K562 (cell line): ENCODE measurements around the gene MBOAT7. TPM values are rescaled to one million over a fixed set of nuclear protein-coding genes. Genes with fewer than 3 reads are reported as not detected.
"Not testable (repeated sequence)": the region's sequence is repeated elsewhere in the genome, so short reads cannot be mapped to it uniquely, and the experiment has no call there.

ENCODE experiments used
- ATAC-seq: fragments of 200-7000 bp; cut with Tn5 transposase; 3 replicates; pipeline ENCODE4 v1.9.1; 2020; ENCODE audit warnings: moderate library complexity
- BruUV-seq: library from RNA; stranded (reverse); fragments of 400-500 nt; replicated peaks from 2 replicates; lab custom pipeline; 2021; lab: Mats Ljungman, UMichigan
- CTCF ChIA-PET: fragments of 300-600 bp; formaldehyde crosslinking; extraction: SDS; loops from one replicate; lab custom pipeline; 2021; ENCODE audit warnings: low intra/inter-chr PET ratio; lab: Yijun Ruan, JAX
- POLR2A ChIA-PET: fragments of 300-600, 350-650 bp; sonication (Branson Sonifier 250); formaldehyde crosslinking; extraction: SDS; loops from one replicate; lab custom pipeline; 2021; ENCODE audit warnings: antibody characterized with exemption, inconsistent platforms; lab: Yijun Ruan, JAX
- DNase-seq, 4 experiments: peaks; one replicate each; pipeline versions ENCODE4 v3.0.0 to v3.0.0-alpha.2; 2011 to 2018; ENCODE audit warnings: low spot score in 3 of 4, mixed read lengths in 3 of 4; ENCODE audit errors: extremely low read depth in 1 of 4
- FAIRE-seq: peaks from 2 replicates; lab custom pipeline; 2011; peaks lifted over from hg19 to GRCh38; lab: Jason Lieb, UNC
- H2AFZ ChIP-seq: 2 replicates; pipeline ENCODE4 v1.6.0; 2011; ENCODE audit warnings: low read depth, low read length, control low read depth, inconsistent platforms
- H3K27ac ChIP-seq: fragments of 200-600 bp; 3 replicates; pipeline ENCODE4 v1.8.0; 2011; ENCODE audit warnings: low read depth, mild to moderate bottlenecking, control low read depth, inconsistent platforms, low read length, moderate library complexity, mixed read lengths; ENCODE audit errors: extremely low read depth
- H3K27me3 ChIP-seq, 2 experiments: fragments of 300-600 bp in 1 of 2; 2 replicates in 1 of 2; 3 replicates in 1 of 2; pipeline versions ENCODE4 v1.6.0 to v1.8.0; 2011; ENCODE audit warnings: inconsistent platforms in 2 of 2, low read length in 2 of 2, mild to moderate bottlenecking in 1 of 2, mixed read lengths in 1 of 2, moderate library complexity in 1 of 2; ENCODE audit not compliant: control insufficient read depth in 2 of 2, insufficient read depth in 2 of 2
- H3K36me3 ChIP-seq: fragments of 300-600 bp; 3 replicates; pipeline ENCODE4 v1.8.0; 2011; ENCODE audit warnings: mild to moderate bottlenecking, low read length, inconsistent platforms; ENCODE audit not compliant: control insufficient read depth, insufficient read depth
- H3K4me1 ChIP-seq, 2 experiments: fragments of 200-600 bp in 1 of 2; replicated peaks in 1 of 2; 2 replicates in 1 of 2; 3 replicates in 1 of 2; pipeline versions ENCODE4 v1.5.1 to v1.8.0; 2011; ENCODE audit warnings: inconsistent platforms in 2 of 2, low read length in 2 of 2, mild to moderate bottlenecking in 1 of 2, mixed read lengths in 1 of 2, moderate library complexity in 1 of 2; ENCODE audit not compliant: control insufficient read depth in 2 of 2, insufficient read depth in 2 of 2
- H3K4me2 ChIP-seq: 2 replicates; pipeline ENCODE4 v1.6.1; 2011; ENCODE audit warnings: low read length, control low read depth, inconsistent platforms, mixed read lengths; ENCODE audit not compliant: insufficient read depth
- H3K4me3 ChIP-seq: fragments of 200-600 bp; sonication (generic), shearing (Covaris generic); 2 replicates; pipeline ENCODE4 v1.5.1; 2016; ENCODE audit warnings: control low read depth, inconsistent platforms
- H3K79me2 ChIP-seq: fragments of 200-600 bp; 3 replicates; pipeline ENCODE4 v1.8.0; 2011; ENCODE audit warnings: low read length, inconsistent platforms; ENCODE audit not compliant: control insufficient read depth, insufficient read depth
- H3K9ac ChIP-seq, 2 experiments: 2 replicates each; pipeline versions ENCODE4 v1.6.0 to v1.6.1; 2011; ENCODE audit warnings: low read depth in 2 of 2, low read length in 2 of 2, control low read depth in 1 of 2, inconsistent platforms in 1 of 2, mild to moderate bottlenecking in 1 of 2, mixed read lengths in 1 of 2; ENCODE audit not compliant: insufficient read depth in 1 of 2
- H3K9me1 ChIP-seq: one replicate; pipeline ENCODE4 v1.6.0; 2011; ENCODE audit warnings: inconsistent platforms, mild to moderate bottlenecking, low read length, moderate library complexity; ENCODE audit not compliant: control insufficient read depth, insufficient read depth
- H3K9me3 ChIP-seq: replicated peaks from 2 replicates; pipeline ENCODE4 v1.5.1; 2011; ENCODE audit warnings: low read depth, low read length, inconsistent platforms; ENCODE audit not compliant: control insufficient read depth, insufficient read depth
- H4K20me1 ChIP-seq: replicated peaks from 2 replicates; pipeline ENCODE4 v1.6.1; 2011; ENCODE audit warnings: low read length, inconsistent platforms, mixed read lengths; ENCODE audit not compliant: control insufficient read depth, insufficient read depth
- SMARCA4 ChIP-seq: fragments of 450-650 bp; IDR thresholded peaks from 2 replicates; pipeline ENCODE4 v1.6.1; 2016
- STAT5A ChIP-seq: IDR thresholded peaks from 2 replicates; pipeline ENCODE4 v1.6.1; 2012; ENCODE audit warnings: low read length, inconsistent platforms, borderline replicate concordance
- ZNF347 ChIP-seq: fragments of 450-650 bp; formaldehyde crosslinking; IDR thresholded peaks from 2 replicates; pipeline ENCODE4 v1.4.0; 2020; ENCODE audit warnings: low read depth, mild to moderate bottlenecking, moderate library complexity
- WGBS: fragments of 100-300 bp; shearing (Covaris generic); methylation state at CpG from one replicate; pipeline ENCODE4 v1.1.6; 2016; ENCODE audit warnings: low coverage, mixed read lengths; ENCODE audit not compliant: insufficient coverage; ENCODE audit errors: missing lambda C conversion rate; 5-methylcytosine and 5-hydroxymethylcytosine counted together
- in situ Hi-C: fragments of 300-500 bp; cut with MboI; formaldehyde crosslinking; loops from 4 replicates; pipeline ENCODE4 v1.15.0; 2018; ENCODE audit warnings: inconsistent platforms, mixed read lengths
- intact Hi-C: fragments of 100-400 bp; cut with micrococcal nuclease; formaldehyde crosslinking; loops from 2 replicates; pipeline ENCODE4 v1.14.2; 2022
- polyA plus RNA-seq, 8 experiments: library from polyadenylated mRNA; depleted of rRNA in 4 of 8; stranded (reverse) in 5 of 8; unstranded in 3 of 8; fragments of >200 nt; fragmentation: Nextera tagmentation in 2 of 8; fragmentation: Illumina TruSeq in 1 of 8; extraction: Ambion mirVana in 2 of 8; extraction: Trizol in 1 of 8; gene quantifications; 2 replicates each; pipeline versions ENCODE4 v1.2.1 to v1.2.3, GENCODE V29; 2011 to 2014; ENCODE audit warnings: inconsistent platforms in 1 of 8, missing spikeins in 1 of 8
- total RNA-seq, 7 experiments: library from RNA; depleted of rRNA in 6 of 7; stranded (reverse); fragments of >200 nt in 6 of 7; fragmentation: Illumina TruSeq in 2 of 7; extraction: Trizol in 2 of 7; gene quantifications; 2 replicates each; pipeline versions ENCODE4 v1.2.1 to v1.2.3, GENCODE V29; 2011 to 2021; ENCODE audit warnings: low replicate concordance in 1 of 7
- TF ChIP-seq, protein P1 (sequence below): fragments of 250-450 bp; sonication (Bioruptor Pico); IDR thresholded peaks from 2 replicates; pipeline ENCODE4 v1.8.0; 2021; ENCODE audit warnings: moderate library complexity, mild to moderate bottlenecking, inconsistent platforms

Gene MBOAT7
- total and polyA plus RNA-seq, 9 of the 15 experiments (the other 6 are each of a cell fraction or from before 2014, with no cell fraction given), result 1.4 to 153 (median 56.1) TPM

GRCh38 chr19:54196536-54196935 is 7.2 kb upstream of the MBOAT7 start:
- Histone ChIP-seq H3K9me1 (no peaks in the 10 kb centered on the region), H3K4me3 (no peak overlapping the region), H3K9ac (no peak overlapping the region), H3K9me3 (no peaks in the 10 kb centered on the region), H3K79me2 (peaks cover 27% of the 10 kb centered on the region), H3K4me1 (peaks cover 8 to 22% of the 10 kb centered on the region in 2 experiments; a peak in 3 of 5 replicates), H4K20me1 (peaks cover 8% of the 10 kb centered on the region), H3K36me3 (peaks cover 45% of the 10 kb centered on the region), H2AFZ (no peak overlapping the region), H3K27me3 (no peaks in the 10 kb centered on the region), H3K4me2 (no peak overlapping the region), H3K27ac (no peak overlapping the region)
- ChIA-PET POLR2A (interaction anchor here (0.6 to 1.0 kb wide), 3 partner anchors 11 to 58 kb away, joined by 3 to 4 read pairs (median 3); no protein-coding TSS in a partner anchor), CTCF (no interaction called here)
- ATAC-seq, result no peak
- 88% methylated on average over 7 of the region's 7 CpGs for WGBS
- TF ChIP-seq, protein P1, sequence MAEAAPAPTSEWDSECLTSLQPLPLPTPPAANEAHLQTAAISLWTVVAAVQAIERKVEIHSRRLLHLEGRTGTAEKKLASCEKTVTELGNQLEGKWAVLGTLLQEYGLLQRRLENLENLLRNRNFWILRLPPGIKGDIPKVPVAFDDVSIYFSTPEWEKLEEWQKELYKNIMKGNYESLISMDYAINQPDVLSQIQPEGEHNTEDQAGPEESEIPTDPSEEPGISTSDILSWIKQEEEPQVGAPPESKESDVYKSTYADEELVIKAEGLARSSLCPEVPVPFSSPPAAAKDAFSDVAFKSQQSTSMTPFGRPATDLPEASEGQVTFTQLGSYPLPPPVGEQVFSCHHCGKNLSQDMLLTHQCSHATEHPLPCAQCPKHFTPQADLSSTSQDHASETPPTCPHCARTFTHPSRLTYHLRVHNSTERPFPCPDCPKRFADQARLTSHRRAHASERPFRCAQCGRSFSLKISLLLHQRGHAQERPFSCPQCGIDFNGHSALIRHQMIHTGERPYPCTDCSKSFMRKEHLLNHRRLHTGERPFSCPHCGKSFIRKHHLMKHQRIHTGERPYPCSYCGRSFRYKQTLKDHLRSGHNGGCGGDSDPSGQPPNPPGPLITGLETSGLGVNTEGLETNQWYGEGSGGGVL (CRISPR knock-in tag), result no peak
- no peak for TF ChIP-seq ZNF347
- no peak for TF ChIP-seq STAT5A
- no peak for TF ChIP-seq SMARCA4
- in situ Hi-C loops, result no loop called here
- DNase-seq, result no peak
- BruUV-seq, result no TSS peak
- FAIRE-seq, result no peak
- intact Hi-C loops, result no loop called here

GRCh38 chr19:54194463-54194862 is 5.1 kb upstream of the MBOAT7 start:
- H4K20me1 ChIP-seq, H3K4me3 ChIP-seq, H3K9ac ChIP-seq, H3K9me1 ChIP-seq, H2AFZ ChIP-seq, BruUV-seq, DNase-seq, FAIRE-seq, in situ Hi-C loops, H3K27ac ChIP-seq, H3K27me3 ChIP-seq, H3K9me3 ChIP-seq, POLR2A ChIA-PET, intact Hi-C loops, ATAC-seq, H3K4me2 ChIP-seq, CTCF ChIA-PET: not testable (repeated sequence)
- Histone ChIP-seq H3K36me3 (peaks cover 40% of the 10 kb centered on the region; the same call in 2 of the 3 replicates), H3K4me1 (peaks cover 9 to 27% of the 10 kb centered on the region in 2 experiments; a peak in 3 of 5 replicates), H3K79me2 (peaks cover 19% of the 10 kb centered on the region)
- WGBS, result 91% methylated on average over 12 of the region's 12 CpGs
